Smooth muscle cell (in vitro differentiated cells): ENCODE measurements around the gene KRT74. TPM values are rescaled to one million over a fixed set of nuclear protein-coding genes. Genes with fewer than 3 reads are reported as not detected.

Experiments
- DNase-seq: peaks from one replicate; lab custom pipeline; 2025; ENCODE audit not compliant: unreplicated experiment; lab: John Stamatoyannopoulos, UW
- H2AFZ ChIP-seq: fragments of 200-600 bp; sonication (generic); 2 replicates; pipeline ENCODE4 v1.6.0; 2016; ENCODE audit warnings: antibody characterized with exemption, low read depth, mild to moderate bottlenecking
- H3F3A ChIP-seq: fragments of 200-600 bp; sonication (generic); 2 replicates; pipeline ENCODE4 v1.6.0; 2017; ENCODE audit warnings: antibody characterized with exemption, low read depth
- H3K27ac ChIP-seq: fragments of 200-600 bp; sonication (generic); 2 replicates; pipeline ENCODE4 v1.5.1; 2016; ENCODE audit warnings: low read depth, mild to moderate bottlenecking
- H3K27me3 ChIP-seq: fragments of 200-600 bp; sonication (generic); 2 replicates; pipeline ENCODE4 v1.6.1; 2016; ENCODE audit warnings: low read depth, mild to moderate bottlenecking
- H3K36me3 ChIP-seq: fragments of 200-600 bp; sonication (generic); 2 replicates; pipeline ENCODE4 v1.5.1; 2016; ENCODE audit warnings: low read depth
- H3K4me1 ChIP-seq: fragments of 200-600 bp; sonication (generic); 2 replicates; pipeline ENCODE4 v1.5.1; 2016; ENCODE audit warnings: low read depth
- H3K4me2 ChIP-seq: fragments of 200-600 bp; sonication (generic); 2 replicates; pipeline ENCODE4 v1.6.0; 2016; ENCODE audit warnings: mild to moderate bottlenecking
- H3K4me3 ChIP-seq: fragments of 200-600 bp; sonication (generic); 2 replicates; pipeline ENCODE4 v1.5.1; 2016; ENCODE audit warnings: mild to moderate bottlenecking
- H3K79me2 ChIP-seq: fragments of 200-600 bp; sonication (generic); 2 replicates; pipeline ENCODE4 v1.6.0; 2016; ENCODE audit warnings: low read depth, mild to moderate bottlenecking
- H3K9ac ChIP-seq: fragments of 200-600 bp; sonication (generic); 2 replicates; pipeline ENCODE4 v1.6.0; 2016; ENCODE audit warnings: low read depth
- H3K9me3 ChIP-seq: fragments of 200-600 bp; sonication (generic); replicated peaks from 2 replicates; pipeline ENCODE4 v1.5.1; 2016; ENCODE audit warnings: low read depth
- H4K20me1 ChIP-seq: fragments of 200-600 bp; sonication (generic); 2 replicates; pipeline ENCODE4 v1.6.0; 2016; ENCODE audit warnings: low read depth
- CTCF ChIP-seq: fragments of 200-600 bp; sonication (generic); IDR thresholded peaks from 2 replicates; pipeline ENCODE4 v1.5.1; 2017; ENCODE audit warnings: borderline replicate concordance, mild to moderate bottlenecking, antibody characterized with exemption; ENCODE audit not compliant: insufficient read depth, poor library complexity, severe bottlenecking
- WGBS: methylation state at CpG from one replicate; pipeline ENCODE4 v1.1.7; 2016; ENCODE audit warnings: low lambda C conversion rate; 5-methylcytosine and 5-hydroxymethylcytosine counted together
- polyA plus RNA-seq: library from polyadenylated mRNA; unstranded; fragments of >200 nt; fragmentation: Nextera tagmentation; extraction: Ambion mirVana; gene quantifications from 2 replicates; pipeline ENCODE4 v1.2.1, GENCODE V29; 2016
- total RNA-seq: library from RNA; depleted of rRNA; stranded (reverse); fragments of >200 nt; gene quantifications from 2 replicates; pipeline ENCODE4 v1.2.3, GENCODE V29; 2014

KRT74 gene
- total and polyA plus RNA-seq, 2 experiments from 2014 or later = not detected

GRCh38 chr12:52580496-52580895 lies 6.9 kb upstream of the KRT74 start:
- H3K36me3 ChIP-seq = no peaks in the 10 kb centered on the region
- no peak overlapping the region for H3K4me2 ChIP-seq
- WGBS = 35% methylated on average over 1 of the region's 1 CpG
- H3K9ac ChIP-seq = peak overlapping the region; percentile 35
- no peaks in the 10 kb centered on the region for H3F3A ChIP-seq
- no peak for DNase-seq
- no peak overlapping the region for H3K4me3 ChIP-seq
- no peaks in the 10 kb centered on the region for H3K4me1 ChIP-seq
- no peak for TF ChIP-seq CTCF
- no peaks in the 10 kb centered on the region for H4K20me1 ChIP-seq
- H3K9me3 ChIP-seq = no peaks in the 10 kb centered on the region
- H3K79me2 ChIP-seq = no peaks in the 10 kb centered on the region
- H2AFZ ChIP-seq = no peak overlapping the region
- H3K27me3 ChIP-seq = no peaks in the 10 kb centered on the region
- H3K27ac ChIP-seq = peak overlapping the region; percentile 77

GRCh38 chr12:52579468-52580465 lies 6.1 kb upstream of the KRT74 start:
- Histone ChIP-seq H3K27me3 (no peaks in the 10 kb centered on the region), H3K27ac (peak overlapping the region; percentile 77), H2AFZ (no peak overlapping the region), H3K4me2 (no peak overlapping the region), H3K79me2 (no peaks in the 10 kb centered on the region), H3K36me3 (no peaks in the 10 kb centered on the region), H3K4me3 (no peak overlapping the region), H3F3A (no peaks in the 10 kb centered on the region), H3K4me1 (no peaks in the 10 kb centered on the region), H4K20me1 (no peaks in the 10 kb centered on the region), H3K9ac (peak overlapping the region; percentile 35), H3K9me3 (no peaks in the 10 kb centered on the region)
- no peak for DNase-seq
- no peak for TF ChIP-seq CTCF
- WGBS = 72% methylated on average over 10 of the region's 10 CpGs

GRCh38 chr12:52578469-52578868 lies 4.8 kb upstream of the KRT74 start:
- no peak for DNase-seq
- H3K27me3 ChIP-seq = no peaks in the 10 kb centered on the region
- no peaks in the 10 kb centered on the region for H3K9me3 ChIP-seq
- TF ChIP-seq CTCF = no peak
- H3K36me3 ChIP-seq = no peaks in the 10 kb centered on the region
- no peak overlapping the region for H3K9ac ChIP-seq
- 88% methylated on average over 3 of the region's 3 CpGs for WGBS
- no peak overlapping the region for H2AFZ ChIP-seq
- H3K4me2 ChIP-seq = no peak overlapping the region
- no peak overlapping the region for H3K27ac ChIP-seq
- H4K20me1 ChIP-seq = no peaks in the 10 kb centered on the region
- no peak overlapping the region for H3K4me3 ChIP-seq
- H3K79me2 ChIP-seq = no peaks in the 10 kb centered on the region
- H3K4me1 ChIP-seq = no peaks in the 10 kb centered on the region
- H3F3A ChIP-seq = no peaks in the 10 kb centered on the region

GRCh38 chr12:52577316-52577715 lies 3.7 kb upstream of the KRT74 start:
- Histone ChIP-seq H3K4me2 (no peak overlapping the region), H4K20me1 (no peaks in the 10 kb centered on the region), H3F3A (no peaks in the 10 kb centered on the region), H3K4me3 (no peak overlapping the region), H3K27ac (no peak overlapping the region), H3K9me3 (no peaks in the 10 kb centered on the region), H2AFZ (no peak overlapping the region), H3K27me3 (no peaks in the 10 kb centered on the region), H3K4me1 (no peaks in the 10 kb centered on the region), H3K36me3 (no peaks in the 10 kb centered on the region), H3K9ac (no peak overlapping the region), H3K79me2 (no peaks in the 10 kb centered on the region)
- no peak for DNase-seq
- 98% methylated on average over 8 of the region's 8 CpGs for WGBS
- TF ChIP-seq CTCF = no peak
